HEK293 (cell line): Measurements from ENCODE around the gene BBX.

Source experiments
- CTCF ChIA-PET: fragments of 350-600 bp; formaldehyde crosslinking; extraction: SDS; loops from one replicate; lab custom pipeline; 2021; ENCODE audit warnings: antibody characterized with exemption; lab: Yijun Ruan, JAX
- POLR2A ChIA-PET: fragments of 300-600 bp; formaldehyde crosslinking; extraction: SDS; loops from one replicate; lab custom pipeline; 2020; ENCODE audit warnings: antibody characterized with exemption, inconsistent platforms; lab: Yijun Ruan, JAX
- H3K27ac ChIP-seq: fragments of 200-500 bp; sonication (Bioruptor generic); 2 replicates; pipeline ENCODE4 v1.5.1; 2014; ENCODE audit warnings: low read depth, low read length, control low read depth, inconsistent platforms; ENCODE audit errors: extremely low read depth
- H3K36me3 ChIP-seq, 2 experiments: fragments of 200-500 bp in 1 of 2; sonication (Bioruptor generic) in 1 of 2; 1 replicate in 1 of 2; 2 replicates in 1 of 2; pipeline ENCODE4 v1.5.1; 2014 to 2017; ENCODE audit warnings: inconsistent platforms in 2 of 2, low read length in 2 of 2; ENCODE audit not compliant: control insufficient read depth in 2 of 2, insufficient read depth in 1 of 2
- H3K4me1 ChIP-seq: fragments of 200-500 bp; sonication (Bioruptor generic); 2 replicates; pipeline ENCODE4 v1.5.1; 2014; ENCODE audit warnings: mild to moderate bottlenecking, low read length, inconsistent platforms; ENCODE audit not compliant: control insufficient read depth, insufficient read depth
- H3K4me3 ChIP-seq: 2 replicates; pipeline ENCODE4 v1.5.1; 2011; ENCODE audit warnings: low read depth, mild to moderate bottlenecking, control low read depth, low read length, moderate library complexity
- H3K9me3 ChIP-seq: fragments of 200-500 bp; sonication (Bioruptor generic); 2 replicates; pipeline ENCODE4 v1.5.1; 2014; ENCODE audit warnings: low read depth, low read length, inconsistent platforms; ENCODE audit not compliant: control insufficient read depth, insufficient read depth
- ATF2 ChIP-seq: fragments of 450-650 bp; formaldehyde crosslinking; IDR thresholded peaks from 2 replicates; pipeline ENCODE4 v1.5.1; 2016; ENCODE audit warnings: missing biosample characterization, missing genetic modification characterization, low read depth
- HIC1 ChIP-seq: fragments of 450-650 bp; formaldehyde crosslinking; IDR thresholded peaks from 2 replicates; pipeline ENCODE4 v1.5.1; 2016; ENCODE audit warnings: missing biosample characterization, missing genetic modification characterization
- INSM2 ChIP-seq: fragments of 450-650 bp; formaldehyde crosslinking; IDR thresholded peaks from 2 replicates; pipeline ENCODE4 v1.5.1; 2016; ENCODE audit warnings: missing biosample characterization, missing genetic modification characterization
- KLF7 ChIP-seq: fragments of 450-650 bp; formaldehyde crosslinking; IDR thresholded peaks from 2 replicates; pipeline ENCODE4 v1.5.1; 2016; ENCODE audit warnings: missing biosample characterization, missing genetic modification characterization, borderline replicate concordance
- PRDM4 ChIP-seq: fragments of 450-650 bp; formaldehyde crosslinking; IDR thresholded peaks from 2 replicates; pipeline ENCODE4 v1.5.1; 2017; ENCODE audit warnings: missing biosample characterization, missing genetic modification characterization
- YY2 ChIP-seq: fragments of 450-650 bp; formaldehyde crosslinking; IDR thresholded peaks from 2 replicates; pipeline ENCODE4 v1.5.1; 2016; ENCODE audit warnings: missing biosample characterization, missing genetic modification characterization
- ZBTB20 ChIP-seq: fragments of 450-650 bp; formaldehyde crosslinking; IDR thresholded peaks from 2 replicates; pipeline ENCODE4 v1.5.1; 2016; ENCODE audit warnings: missing biosample characterization, missing genetic modification characterization
- ZBTB21 ChIP-seq: fragments of 450-650 bp; formaldehyde crosslinking; IDR thresholded peaks from 2 replicates; pipeline ENCODE4 v1.5.1; 2017; ENCODE audit warnings: missing biosample characterization, missing genetic modification characterization
- ZNF114 ChIP-seq: fragments of 450-650 bp; formaldehyde crosslinking; IDR thresholded peaks from 2 replicates; pipeline ENCODE4 v1.5.0; 2017; ENCODE audit warnings: missing biosample characterization, missing genetic modification characterization
- ZNF558 ChIP-seq: fragments of 450-650 bp; formaldehyde crosslinking; IDR thresholded peaks from 2 replicates; pipeline ENCODE4 v1.5.1; 2016; ENCODE audit warnings: missing biosample characterization, missing genetic modification characterization
- ZNF560 ChIP-seq: fragments of 450-650 bp; formaldehyde crosslinking; IDR thresholded peaks from 2 replicates; pipeline ENCODE4 v1.5.1; 2017; ENCODE audit warnings: missing biosample characterization, missing genetic modification characterization, borderline replicate concordance
- ZNF610 ChIP-seq: fragments of 450-650 bp; formaldehyde crosslinking; IDR thresholded peaks from 2 replicates; pipeline ENCODE4 v1.5.1; 2016; ENCODE audit warnings: missing biosample characterization, missing genetic modification characterization, borderline replicate concordance
- ZNF629 ChIP-seq: fragments of 450-650 bp; formaldehyde crosslinking; IDR thresholded peaks from 2 replicates; pipeline ENCODE4 v1.5.1; 2017; ENCODE audit warnings: missing biosample characterization, missing genetic modification characterization
- ZNF704 ChIP-seq: fragments of 450-650 bp; formaldehyde crosslinking; IDR thresholded peaks from 2 replicates; pipeline ENCODE4 v1.5.1; 2016; ENCODE audit warnings: missing biosample characterization, missing genetic modification characterization
- ZNF707 ChIP-seq: fragments of 450-650 bp; formaldehyde crosslinking; IDR thresholded peaks from 2 replicates; pipeline ENCODE4 v1.5.1; 2016; ENCODE audit warnings: missing biosample characterization, missing genetic modification characterization
- ZNF768 ChIP-seq: fragments of 450-650 bp; formaldehyde crosslinking; IDR thresholded peaks from 2 replicates; pipeline ENCODE4 v1.5.1; 2018; ENCODE audit warnings: missing biosample characterization, mild to moderate bottlenecking, missing genetic modification characterization
- ZNF830 ChIP-seq: fragments of 450-650 bp; IDR thresholded peaks from 2 replicates; pipeline ENCODE4 v1.5.0; 2018; ENCODE audit warnings: missing biosample characterization, missing genetic modification characterization, low read depth, mild to moderate bottlenecking, moderate library complexity

The BBX gene

GRCh38 chr3:107767897-107768605, 245.3 kb downstream of the BBX start:
- Histone ChIP-seq H3K9me3 (no peaks in the 10 kb centered on the region), H3K27ac (no peak overlapping the region), H3K4me3 (no peak overlapping the region), H3K4me1 (no peaks in the 10 kb centered on the region), H3K36me3 (peaks cover 0 to 9% of the 10 kb centered on the region in 2 experiments; a peak in 1 of 3 replicates)
- ChIA-PET POLR2A (no interaction called here), CTCF (no interaction called here)
- TF ChIP-seq INSM2 (tag by site-specific recombination): no peak
- no peak for TF ChIP-seq ZNF560 (tag by site-specific recombination)
- TF ChIP-seq ZNF768 (tag by site-specific recombination): no peak
- no peak for TF ChIP-seq ZNF114 (tag by site-specific recombination)
- TF ChIP-seq ZBTB21 (tag by site-specific recombination): no peak

- Histone ChIP-seq H3K9me3 (no peaks in the 10 kb centered on the region), H3K36me3 (peaks cover 0 to 19% of the 10 kb centered on the region in 2 experiments; a peak in 1 of 3 replicates), H3K27ac (no peak overlapping the region), H3K4me1 (no peaks in the 10 kb centered on the region), H3K4me3 (no peak overlapping the region)
- TF ChIP-seq ZNF707 (tag by site-specific recombination): no peak
- no peak for TF ChIP-seq PRDM4 (tag by site-specific recombination)
- no peak for TF ChIP-seq YY2 (tag by site-specific recombination)
- TF ChIP-seq ZNF704 (tag by site-specific recombination): no peak
- no peak for TF ChIP-seq ZNF558 (tag by site-specific recombination)
- TF ChIP-seq ZBTB20 (tag by site-specific recombination): no peak
- TF ChIP-seq ATF2 (tag by site-specific recombination): no peak
- TF ChIP-seq KLF7 (tag by site-specific recombination): no peak
- TF ChIP-seq ZNF629 (tag by site-specific recombination): no peak
- TF ChIP-seq HIC1 (tag by site-specific recombination): no peak
- no peak for TF ChIP-seq ZNF830
- TF ChIP-seq ZNF610: no peak
- CTCF ChIA-PET: no interaction called here
- POLR2A ChIA-PET: no interaction called here
Measured at GRCh38 chr3:107769882-107770281, 247.1 kb downstream of the BBX start.
